Endothelial cell of umbilical vein (primary cell): ENCODE data around the gene ASS1. TPM values are rescaled to one million over a fixed set of nuclear protein-coding genes. Genes with fewer than 3 reads are reported as not detected.

ENCODE experiments used
- BruUV-seq: library from RNA; stranded (reverse); fragments of 400-500 nt; replicated peaks from 2 replicates; lab custom pipeline; 2021; lab: Mats Ljungman, UMichigan
- CTCF ChIA-PET: fragments of 300-600, 350-600 bp; sonication (Branson Sonifier 250); formaldehyde crosslinking; loops from one replicate; lab custom pipeline; 2021; ENCODE audit warnings: antibody characterized with exemption, inconsistent platforms; lab: Charles Lee
- POLR2A ChIA-PET: fragments of 300-600, 350-600 bp; sonication (Branson Sonifier 250); formaldehyde crosslinking; loops from one replicate; lab custom pipeline; 2021; ENCODE audit warnings: antibody characterized with exemption, inconsistent platforms; lab: Charles Lee
- DNase-seq: peaks from one replicate; pipeline ENCODE4 v3.0.0-alpha.2; 2011; ENCODE audit warnings: low read depth, low spot score
- FAIRE-seq: peaks from 2 replicates; lab custom pipeline; 2011; peaks lifted over from hg19 to GRCh38; lab: Jason Lieb, UNC
- H2AFZ ChIP-seq: 2 replicates; pipeline ENCODE4 v1.6.0; 2012; ENCODE audit warnings: low read depth, low read length, control low read depth, inconsistent platforms
- H3K27ac ChIP-seq: 2 replicates; pipeline ENCODE4 v1.5.1; 2011; ENCODE audit warnings: low read depth, mild to moderate bottlenecking, control low read depth, low read length, moderate library complexity; ENCODE audit not compliant: insufficient read depth
- H3K27me3 ChIP-seq, 2 experiments: 2 replicates each; pipeline versions ENCODE4 v1.6.0 to v1.6.1; 2011; ENCODE audit warnings: low read length in 2 of 2, mixed read lengths in 1 of 2; ENCODE audit not compliant: control insufficient read depth in 2 of 2, insufficient read depth in 2 of 2
- H3K36me3 ChIP-seq, 2 experiments: 2 replicates in 1 of 2; 3 replicates in 1 of 2; pipeline ENCODE4 v1.5.1; 2011; ENCODE audit warnings: low read length in 2 of 2, mild to moderate bottlenecking in 1 of 2, moderate library complexity in 1 of 2; ENCODE audit not compliant: control insufficient read depth in 2 of 2, insufficient read depth in 2 of 2; ENCODE audit errors: extremely low read depth in 1 of 2
- H3K4me1 ChIP-seq: 3 replicates; pipeline ENCODE4 v1.5.1; 2011; ENCODE audit warnings: mild to moderate bottlenecking, low read length; ENCODE audit not compliant: control insufficient read depth, insufficient read depth; ENCODE audit errors: extremely low read depth
- H3K4me2 ChIP-seq: 2 replicates; pipeline ENCODE4 v1.6.1; 2011; ENCODE audit warnings: low read length, control low read depth, mixed read lengths; ENCODE audit not compliant: insufficient read depth
- H3K4me3 ChIP-seq, 3 experiments: fragments of 200-600 bp in 1 of 3; sonication (generic), shearing (Covaris generic) in 1 of 3; replicated peaks in 1 of 3; 2 replicates each; pipeline ENCODE4 v1.5.1; 2011 to 2016; ENCODE audit warnings: control low read depth in 3 of 3, low read length in 3 of 3, mild to moderate bottlenecking in 2 of 3, inconsistent platforms in 1 of 3, low read depth in 1 of 3, moderate library complexity in 1 of 3; ENCODE audit not compliant: insufficient read depth in 1 of 3
- H3K79me2 ChIP-seq: 2 replicates; pipeline ENCODE4 v1.6.0; 2012; ENCODE audit warnings: low read length, inconsistent platforms; ENCODE audit not compliant: control insufficient read depth, insufficient read depth
- H3K9ac ChIP-seq: replicated peaks from 2 replicates; pipeline ENCODE3; 2011; ENCODE audit warnings: low read length, control low read depth; ENCODE audit not compliant: insufficient read depth; ENCODE audit errors: extremely low read depth
- H3K9me1 ChIP-seq: replicated peaks from 3 replicates; pipeline ENCODE4 v1.6.0; 2011; ENCODE audit warnings: mild to moderate bottlenecking, low read length; ENCODE audit not compliant: control insufficient read depth, insufficient read depth; ENCODE audit errors: extremely low read depth
- H3K9me3 ChIP-seq: replicated peaks from 2 replicates; pipeline ENCODE4 v1.5.1; 2012; ENCODE audit warnings: low read length, inconsistent platforms; ENCODE audit not compliant: control insufficient read depth, insufficient read depth
- H4K20me1 ChIP-seq: replicated peaks from 2 replicates; pipeline ENCODE3; 2011; ENCODE audit warnings: mild to moderate bottlenecking, low read length; ENCODE audit not compliant: control insufficient read depth, insufficient read depth; ENCODE audit errors: extremely low read depth
- CTCF ChIP-seq, 2 donors: IDR thresholded peaks; 1 replicate in 1 of 2; 2 replicates in 1 of 2; pipeline ENCODE4 v1.5.1; 2011; ENCODE audit warnings: low read length in 2 of 2, mild to moderate bottlenecking in 2 of 2, moderate library complexity in 2 of 2, control low read depth in 1 of 2, inconsistent platforms in 1 of 2, low read depth in 1 of 2; ENCODE audit not compliant: insufficient read depth in 1 of 2; ENCODE audit errors: extremely low read depth in 1 of 2
- EZH2 ChIP-seq: IDR thresholded peaks from 2 replicates; pipeline ENCODE4 v1.6.1; 2012; ENCODE audit warnings: borderline replicate concordance, low read depth, mild to moderate bottlenecking, moderate library complexity, low read length, inconsistent platforms; ENCODE audit not compliant: severe bottlenecking
- FOS ChIP-seq: IDR thresholded peaks from 2 replicates; pipeline ENCODE4 v1.6.1; 2011; ENCODE audit warnings: mild to moderate bottlenecking, low read length, moderate library complexity, borderline replicate concordance; ENCODE audit not compliant: insufficient read depth
- GATA2 ChIP-seq: IDR thresholded peaks from 2 replicates; pipeline ENCODE4 v1.7.0; 2011; ENCODE audit warnings: low read depth, mild to moderate bottlenecking, moderate library complexity, mixed read lengths, low read length; ENCODE audit not compliant: insufficient read length, insufficient read depth
- JUN ChIP-seq: IDR thresholded peaks from 2 replicates; pipeline ENCODE4 v1.6.1; 2011; ENCODE audit warnings: borderline replicate concordance, low read depth; ENCODE audit not compliant: insufficient read length, insufficient read depth
- MAX ChIP-seq: IDR thresholded peaks from 2 replicates; pipeline ENCODE4 v1.6.1; 2011; ENCODE audit not compliant: insufficient read depth, insufficient read length
- MYC ChIP-seq: IDR thresholded peaks from one replicate; pipeline ENCODE4 v1.6.1; 2011; ENCODE audit warnings: mild to moderate bottlenecking, low read depth, low read length
- POLR2A ChIP-seq: IDR thresholded peaks from 2 replicates; pipeline ENCODE4 v1.6.1; 2012; ENCODE audit warnings: low read depth, mild to moderate bottlenecking, control low read depth, low read length
- POLR2AphosphoS5 ChIP-seq: IDR thresholded peaks from 2 replicates; pipeline ENCODE4 v1.6.1; 2012; ENCODE audit warnings: low read depth, mild to moderate bottlenecking, control low read depth, low read length, moderate library complexity; ENCODE audit not compliant: insufficient read depth
- dilution Hi-C: fragments of 300-500 bp; cut with MboI; formaldehyde crosslinking; loops from one replicate; pipeline ENCODE4 v1.15.0; 2019; ENCODE audit warnings: low sequenced_read_pairs; ENCODE audit not compliant: extremely low pct_ligation_motif_present
- intact Hi-C: fragments of 100-400 bp; cut with micrococcal nuclease; formaldehyde crosslinking; loops from one replicate; pipeline ENCODE4 v1.10.0; 2022
- polyA plus RNA-seq, 4 experiments: library from polyadenylated mRNA; depleted of rRNA in 3 of 4; stranded (reverse) in 3 of 4; unstranded in 1 of 4; fragments of >200 nt; gene quantifications; 2 replicates each; pipeline versions ENCODE4 v1.2.1 to v1.2.3, GENCODE V29; 2011 to 2012; ENCODE audit warnings: missing spikeins in 1 of 4
- total RNA-seq: library from RNA; stranded (reverse); gene quantifications from 2 replicates; pipeline ENCODE4 v1.2.3, GENCODE V29; 2021

The ASS1 gene
- total and polyA plus RNA-seq, 2 donors (not counting 3 experiments of a cell fraction or from before 2014, with no cell fraction given) = 3.6 to 12.4 TPM

- POLR2A ChIA-PET = no interaction called here
Measured at GRCh38 chr9:130543368-130543767, 98.6 kb downstream of the ASS1 start.

GRCh38 chr9:130543859-130544258, 99.1 kb downstream of the ASS1 start:
- Histone ChIP-seq H3K9ac (no peak overlapping the region), H3K4me2 (no peak overlapping the region), H3K36me3 (no peaks in the 10 kb centered on the region), H3K9me1 (no peaks in the 10 kb centered on the region), H3K4me3 (no peak overlapping the region), H4K20me1 (no peaks in the 10 kb centered on the region), H3K27ac (no peak overlapping the region), H3K27me3 (peaks cover 2 to 3% of the 10 kb centered on the region in 2 experiments), H3K9me3 (no peaks in the 10 kb centered on the region), H2AFZ (no peak overlapping the region), H3K79me2 (no peaks in the 10 kb centered on the region), H3K4me1 (no peaks in the 10 kb centered on the region)
- ChIA-PET CTCF (no interaction called here), POLR2A (no interaction called here)
- dilution Hi-C loops (no loop called here), intact Hi-C loops (no loop called here)
- no TSS peak for BruUV-seq
- DNase-seq (no peak), FAIRE-seq (no peak)
- TF ChIP-seq GATA2 (no peak), FOS (no peak), POLR2AphosphoS5 (no peak), MYC (no peak), EZH2 (no peak), MAX (no peak), JUN (no peak), CTCF (IDR thresholded peaks at IDR 0.05; ENCODE audit: extremely low read depth in 1 of 2, insufficient read depth in 1 of 2, low read depth in 1 of 2, low read length in 2 of 2) (no peak), POLR2A (no peak)

More at GRCh38 chr9:130543368-130543767, 98.6 kb downstream of the ASS1 start:
- H3K9ac ChIP-seq = no peak overlapping the region
- peaks cover 6 to 7% of the 10 kb centered on the region in 2 experiments for H3K27me3 ChIP-seq
- no peak overlapping the region for H3K27ac ChIP-seq
- no peak overlapping the region for H3K4me3 ChIP-seq
- H3K4me2 ChIP-seq = no peak overlapping the region
- H3K79me2 ChIP-seq = no peaks in the 10 kb centered on the region
- H3K9me1 ChIP-seq = no peaks in the 10 kb centered on the region
- H3K4me1 ChIP-seq = peaks cover under 1% of the 10 kb centered on the region
- no TSS peak for BruUV-seq
- H3K36me3 ChIP-seq = no peaks in the 10 kb centered on the region
- DNase-seq (no peak), FAIRE-seq (no peak)
- TF ChIP-seq FOS (no peak), EZH2 (no peak), MAX (no peak), POLR2A (no peak), GATA2 (no peak)
- no peaks in the 10 kb centered on the region for H4K20me1 ChIP-seq
- CTCF ChIA-PET = no interaction called here
- dilution Hi-C loops = no loop called here
- intact Hi-C loops = no loop called here
- H2AFZ ChIP-seq = no peak overlapping the region
- H3K9me3 ChIP-seq = no peaks in the 10 kb centered on the region
